ENCODE measurements around the gene CDYL2.

DNA sequence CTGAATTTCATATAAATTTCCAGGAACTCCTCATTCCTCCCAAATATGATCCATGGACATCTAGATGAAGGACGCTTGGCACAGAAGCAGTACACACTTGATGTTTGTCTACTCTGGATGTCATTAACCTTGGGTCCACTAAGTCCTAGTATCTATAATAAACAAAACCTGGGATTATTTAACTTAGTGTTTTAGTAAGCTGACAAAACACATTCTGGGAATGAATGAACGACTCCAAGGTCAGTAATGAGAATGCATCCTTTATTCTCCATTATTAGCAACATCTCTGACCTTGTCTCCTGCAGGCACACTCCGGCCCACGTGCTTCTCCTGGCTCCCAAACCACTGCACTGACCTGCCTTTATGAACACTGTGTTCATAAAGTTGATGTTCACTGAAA, 24.1 kb upstream of the CDYL2 start:
- TF ChIP-seq POLR2AphosphoS5 (IDR thresholded peaks at IDR 0.05; ENCODE audit: low read depth, low read length) (no peak), TAF1 (IDR thresholded peaks at IDR 0.05; ENCODE audit: borderline replicate concordance, low read depth, low read length) (no peak), POLR2A (IDR thresholded peaks at IDR 0.05; ENCODE audit: low read depth, low read length) (no peak)
